H1 (cell line): ENCODE data around the gene RGMB. TPM values are rescaled to one million over a fixed set of nuclear protein-coding genes. Genes with fewer than 3 reads are reported as not detected.
"Not testable (repeated sequence)": the region's sequence is repeated elsewhere in the genome, so short reads cannot be mapped to it uniquely, and the experiment has no call there.

Source experiments
- CTCF ChIA-PET: fragments of 300-600 bp; sonication (Branson Sonifier 250); formaldehyde crosslinking; loops from one replicate; lab custom pipeline; 2021; ENCODE audit not compliant: partially characterized antibody; lab: Charles Lee
- POLR2A ChIA-PET: fragments of 300-600 bp; sonication (Branson Sonifier 250); formaldehyde crosslinking; loops from one replicate; lab custom pipeline; 2021; ENCODE audit warnings: inconsistent platforms; ENCODE audit not compliant: partially characterized antibody; lab: Charles Lee
- DNase-seq, 2 experiments: peaks; one replicate each; pipeline versions ENCODE4 v3.0.0 to v3.0.0-alpha.2; 2010 to 2022; ENCODE audit warnings: low spot score in 2 of 2, low read depth in 1 of 2, mixed read lengths in 1 of 2
- FAIRE-seq: peaks from 2 replicates; lab custom pipeline; 2011; peaks lifted over from hg19 to GRCh38; lab: Jason Lieb, UNC
- H2AFZ ChIP-seq: 2 replicates; pipeline ENCODE4 v1.8.1; 2012; ENCODE audit warnings: low read length, inconsistent platforms
- H2AK5ac ChIP-seq: 2 replicates; pipeline ENCODE4 v1.6.1; 2013; ENCODE audit warnings: low read depth, low read length
- H2BK120ac ChIP-seq: replicated peaks from 2 replicates; pipeline ENCODE3; 2013; ENCODE audit warnings: low read depth, low read length, inconsistent platforms
- H2BK12ac ChIP-seq: 2 replicates; pipeline ENCODE4 v1.6.1; 2013; ENCODE audit warnings: low read depth, low read length
- H2BK15ac ChIP-seq: 2 replicates; pipeline ENCODE4 v1.6.1; 2013; ENCODE audit warnings: low read length
- H2BK20ac ChIP-seq: 2 replicates; pipeline ENCODE4 v1.6.1; 2013; ENCODE audit warnings: low read length
- H2BK5ac ChIP-seq: 2 replicates; pipeline ENCODE4 v1.6.1; 2013; ENCODE audit warnings: low read depth, low read length
- H3K14ac ChIP-seq: 2 replicates; pipeline ENCODE4 v1.6.1; 2013; ENCODE audit warnings: inconsistent platforms; ENCODE audit not compliant: insufficient read length
- H3K18ac ChIP-seq: 2 replicates; pipeline ENCODE4 v1.6.1; 2013; ENCODE audit warnings: low read length; ENCODE audit errors: extremely low read depth
- H3K23ac ChIP-seq: 2 replicates; pipeline ENCODE4 v1.6.1; 2013; ENCODE audit warnings: inconsistent platforms; ENCODE audit not compliant: insufficient read length
- H3K23me2 ChIP-seq: 2 replicates; pipeline ENCODE4 v1.6.1; 2013; ENCODE audit warnings: low read depth, low read length
- H3K27ac ChIP-seq: 2 replicates; pipeline ENCODE4 v1.6.1; 2011; ENCODE audit warnings: low read depth, low read length, inconsistent platforms
- H3K27me3 ChIP-seq, 4 experiments: replicated peaks in 1 of 4; 1 replicate in 1 of 4; 2 replicates in 3 of 4; pipeline versions ENCODE4 v1.6.1 to v1.8.1; 2011 to 2013; ENCODE audit warnings: low read length in 3 of 4, mild to moderate bottlenecking in 3 of 4, inconsistent platforms in 2 of 4, mixed read lengths in 2 of 4, moderate library complexity in 1 of 4; ENCODE audit not compliant: control insufficient read depth in 3 of 4, insufficient read depth in 3 of 4; ENCODE audit errors: extremely low read depth in 1 of 4
- H3K36me3 ChIP-seq, 4 experiments: 2 replicates each; pipeline versions ENCODE4 v1.6.1 to v1.8.1; 2011 to 2013; ENCODE audit warnings: mild to moderate bottlenecking in 4 of 4, low read length in 3 of 4, moderate library complexity in 2 of 4, control low read depth in 1 of 4, inconsistent platforms in 1 of 4; ENCODE audit not compliant: insufficient read depth in 4 of 4, control insufficient read depth in 2 of 4
- H3K4ac ChIP-seq: replicated peaks from 2 replicates; pipeline ENCODE3; 2013; ENCODE audit warnings: low read length, low read depth, mixed read lengths, inconsistent platforms; ENCODE audit not compliant: insufficient read length
- H3K4me1 ChIP-seq, 4 experiments: replicated peaks in 1 of 4; 1 replicate in 1 of 4; 2 replicates in 3 of 4; pipeline versions ENCODE4 v1.6.1 to v1.8.1; 2011 to 2013; ENCODE audit warnings: low read length in 3 of 4, inconsistent platforms in 2 of 4, mixed read lengths in 1 of 4; ENCODE audit not compliant: insufficient read depth in 4 of 4, control insufficient read depth in 3 of 4
- H3K4me2 ChIP-seq, 2 experiments: 2 replicates each; pipeline versions ENCODE4 v1.6.1 to v1.8.1; 2011 to 2013; ENCODE audit warnings: low read depth in 2 of 2, low read length in 2 of 2, control low read depth in 1 of 2, inconsistent platforms in 1 of 2, mild to moderate bottlenecking in 1 of 2; ENCODE audit not compliant: insufficient read depth in 1 of 2
- H3K4me3 ChIP-seq, 4 experiments: fragments of 200-600, 300-600 bp in 1 of 4; sonication (generic), shearing (Covaris generic), sonication (Bioruptor Twin) in 1 of 4; 2 replicates each; pipeline versions ENCODE4 v1.5.1 to v1.8.1; 2011 to 2016; ENCODE audit warnings: low read length in 4 of 4, low read depth in 3 of 4, control low read depth in 2 of 4, inconsistent platforms in 2 of 4, mild to moderate bottlenecking in 2 of 4, mixed read lengths in 1 of 4, moderate library complexity in 1 of 4; ENCODE audit not compliant: insufficient read depth in 2 of 4; ENCODE audit errors: extremely low read depth in 1 of 4
- H3K56ac ChIP-seq: replicated peaks from 2 replicates; pipeline ENCODE3; 2013; ENCODE audit warnings: low read depth, mild to moderate bottlenecking, mixed read lengths, low read length, inconsistent platforms; ENCODE audit not compliant: insufficient read length
- H3K79me1 ChIP-seq: 2 replicates; pipeline ENCODE4 v1.6.1; 2013; ENCODE audit warnings: low read depth, low read length, control low read depth
- H3K79me2 ChIP-seq, 2 experiments: 2 replicates each; pipeline versions ENCODE4 v1.6.1 to v1.8.1; 2012 to 2013; ENCODE audit warnings: low read length in 2 of 2, mild to moderate bottlenecking in 2 of 2, inconsistent platforms in 1 of 2; ENCODE audit not compliant: insufficient read depth in 2 of 2, control insufficient read depth in 1 of 2
- H3K9ac ChIP-seq, 4 experiments: replicated peaks in 1 of 4; 1 replicate in 1 of 4; 2 replicates in 3 of 4; pipeline versions ENCODE4 v1.6.1 to v1.8.1; 2011 to 2013; ENCODE audit warnings: low read depth in 3 of 4, low read length in 3 of 4, control low read depth in 2 of 4, mild to moderate bottlenecking in 2 of 4, moderate library complexity in 2 of 4, inconsistent platforms in 1 of 4; ENCODE audit errors: extremely low read depth in 1 of 4
- H3K9me3 ChIP-seq, 2 experiments: 2 replicates each; pipeline versions ENCODE4 v1.6.1 to v1.8.1; 2012 to 2013; ENCODE audit warnings: mild to moderate bottlenecking in 2 of 2, moderate library complexity in 2 of 2, control low read depth in 1 of 2, inconsistent platforms in 1 of 2, low read depth in 1 of 2, low read length in 1 of 2, mixed read lengths in 1 of 2; ENCODE audit not compliant: insufficient read depth in 2 of 2
- H4K20me1 ChIP-seq, 2 experiments: replicated peaks in 1 of 2; 2 replicates each; pipeline versions ENCODE3 to v1.8.1; 2011 to 2013; ENCODE audit warnings: inconsistent platforms in 2 of 2, low read length in 2 of 2, mild to moderate bottlenecking in 1 of 2; ENCODE audit not compliant: insufficient read depth in 2 of 2, control insufficient read depth in 1 of 2
- H4K5ac ChIP-seq: 2 replicates; pipeline ENCODE4 v1.6.1; 2013; ENCODE audit warnings: low read length, low read depth, mixed read lengths, inconsistent platforms; ENCODE audit not compliant: insufficient read length
- H4K8ac ChIP-seq: 2 replicates; pipeline ENCODE4 v1.8.0; 2013; ENCODE audit warnings: mild to moderate bottlenecking, moderate library complexity, low read length, inconsistent platforms; ENCODE audit not compliant: insufficient read depth; ENCODE audit errors: extremely low read depth
- H4K91ac ChIP-seq: replicated peaks from 2 replicates; pipeline ENCODE3; 2013; ENCODE audit warnings: low read length, mixed read lengths, inconsistent platforms; ENCODE audit not compliant: insufficient read length
- KDM1A ChIP-seq: fragments of 200-600, 300-600 bp; sonication (generic); IDR thresholded peaks from 2 replicates; pipeline ENCODE4 v1.7.1; 2016; ENCODE audit warnings: mild to moderate bottlenecking, low read length, borderline replicate concordance
- WGBS, 2 experiments: shearing (Covaris generic) in 1 of 2; methylation state at CpG; one replicate each; pipeline versions ENCODE4 v1.1.6 to v1.1.7; 2013 to 2015; ENCODE audit warnings: low lambda C conversion rate in 2 of 2, mixed read lengths in 2 of 2, inconsistent platforms in 1 of 2, low coverage in 1 of 2, missing lambda C conversion rate in 1 of 2; ENCODE audit not compliant: insufficient replicate concordance in 2 of 2, insufficient coverage in 1 of 2, insufficient read length in 1 of 2; ENCODE audit errors: extremely low coverage in 1 of 2, missing lambda C conversion rate in 1 of 2; 5-methylcytosine and 5-hydroxymethylcytosine counted together
- polyA plus RNA-seq, 7 experiments: library from polyadenylated mRNA; depleted of rRNA in 3 of 7; stranded (reverse) in 5 of 7; unstranded in 2 of 7; fragments of >200 nt in 5 of 7; fragments of 200-250 nt in 2 of 7; gene quantifications; 1 replicate in 5 of 7; 2 replicates in 1 of 7; 4 replicates in 1 of 7; pipeline versions ENCODE4 v1.2.1 to v1.2.3, GENCODE V29; 2011 to 2013; ENCODE audit warnings: missing spikeins in 2 of 7, mixed read lengths in 2 of 7
- total RNA-seq: library from RNA; stranded (reverse); fragmentation: NEBNext Ultra II Directional; extraction: Animal tissue kit (Norgen Biotek cat#: 25700); gene quantifications from 2 replicates; pipeline ENCODE4 v1.2.1, GENCODE V29; 2021

Gene RGMB
- total and polyA plus RNA-seq, 2 of the 8 experiments (the other 6 are each of a cell fraction or from before 2014, with no cell fraction given) = 11.7 to 27.0 TPM

DNA sequence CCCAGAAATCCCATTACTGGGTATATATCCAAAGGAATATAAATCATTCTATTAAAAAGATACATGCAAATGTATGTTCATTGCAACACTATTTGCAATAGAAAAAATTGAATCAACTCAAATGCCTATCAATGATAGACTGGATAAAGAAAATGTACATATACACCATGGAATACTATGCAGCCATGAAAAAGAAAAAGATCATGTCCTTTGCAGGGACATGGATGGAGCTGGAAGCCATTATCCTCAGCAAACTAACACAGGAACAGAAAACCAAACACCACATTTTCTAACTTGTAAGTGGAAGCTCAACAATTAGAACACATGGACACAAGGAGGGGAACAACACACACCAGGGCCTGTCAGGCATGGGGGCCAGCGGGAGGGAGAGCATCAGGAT is 25.2 kb upstream of the RGMB start:
- H3K23me2 ChIP-seq, H2BK5ac ChIP-seq, H3K79me1 ChIP-seq, H3K27ac ChIP-seq, H2BK15ac ChIP-seq, H2AFZ ChIP-seq, H4K91ac ChIP-seq, H3K23ac ChIP-seq, FAIRE-seq, DNase-seq, H3K4me2 ChIP-seq, H3K36me3 ChIP-seq, H3K14ac ChIP-seq, H3K4me1 ChIP-seq, H2BK20ac ChIP-seq, H3K56ac ChIP-seq, H3K27me3 ChIP-seq, H3K9ac ChIP-seq, H2BK120ac ChIP-seq, H2BK12ac ChIP-seq, H2AK5ac ChIP-seq, H4K8ac ChIP-seq, H3K4ac ChIP-seq, POLR2A ChIA-PET, H4K5ac ChIP-seq, H3K79me2 ChIP-seq, H3K18ac ChIP-seq, H4K20me1 ChIP-seq, H3K9me3 ChIP-seq, H3K4me3 ChIP-seq: not testable (repeated sequence)
- TF ChIP-seq KDM1A = peak; percentile 73; the same call in 1 of the 2 replicates
- CTCF ChIA-PET = interaction anchor here (0.6 to 10.1 kb wide), 3 partner anchors 20 to 85 kb away, joined by 4 to 94 read pairs (median 5); no protein-coding TSS in a partner anchor
- 75% methylated on average over 1 of the region's 1 CpG; no CpG with 5 or more reads in 1 of the 2 experiments for WGBS, 2 experiments
